Measurements from ENCODE around the gene TSLP. TPM values are rescaled to one million over a fixed set of nuclear protein-coding genes. Genes with fewer than 3 reads are reported as not detected.

The TSLP gene
- total and polyA plus RNA-seq, 2 experiments from 2014 or later = 0.30 to 0.78 TPM

DNA sequence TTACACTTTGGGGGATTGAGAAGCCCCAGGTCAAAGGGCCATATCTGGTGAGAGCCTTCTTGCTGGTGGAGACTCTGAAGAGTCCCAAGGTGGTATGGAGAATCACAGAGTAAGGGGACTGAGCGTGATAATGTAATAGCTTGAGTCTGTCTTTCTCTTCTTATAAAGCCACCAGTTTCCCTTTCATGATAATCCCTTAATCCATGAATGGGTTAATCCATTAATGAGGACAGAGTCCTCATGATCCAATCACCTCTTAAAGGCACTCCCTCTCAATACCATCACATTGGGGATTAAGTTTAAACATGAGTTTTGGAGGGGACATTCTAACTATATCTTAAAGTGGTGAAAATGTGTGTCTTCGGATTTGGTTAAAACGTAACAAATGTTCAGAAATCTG is 42.2 kb downstream of the TSLP start:
- no peaks in the 10 kb centered on the region for H3K27me3 ChIP-seq
- H3K27ac ChIP-seq = no peak overlapping the region
- DNase-seq (ENCODE audit: low read depth in 1 of 2, low spot score in 1 of 2) = no peak
- peaks cover 54% of the 10 kb centered on the region for H3K36me3 ChIP-seq
- TF ChIP-seq, protein P1, sequence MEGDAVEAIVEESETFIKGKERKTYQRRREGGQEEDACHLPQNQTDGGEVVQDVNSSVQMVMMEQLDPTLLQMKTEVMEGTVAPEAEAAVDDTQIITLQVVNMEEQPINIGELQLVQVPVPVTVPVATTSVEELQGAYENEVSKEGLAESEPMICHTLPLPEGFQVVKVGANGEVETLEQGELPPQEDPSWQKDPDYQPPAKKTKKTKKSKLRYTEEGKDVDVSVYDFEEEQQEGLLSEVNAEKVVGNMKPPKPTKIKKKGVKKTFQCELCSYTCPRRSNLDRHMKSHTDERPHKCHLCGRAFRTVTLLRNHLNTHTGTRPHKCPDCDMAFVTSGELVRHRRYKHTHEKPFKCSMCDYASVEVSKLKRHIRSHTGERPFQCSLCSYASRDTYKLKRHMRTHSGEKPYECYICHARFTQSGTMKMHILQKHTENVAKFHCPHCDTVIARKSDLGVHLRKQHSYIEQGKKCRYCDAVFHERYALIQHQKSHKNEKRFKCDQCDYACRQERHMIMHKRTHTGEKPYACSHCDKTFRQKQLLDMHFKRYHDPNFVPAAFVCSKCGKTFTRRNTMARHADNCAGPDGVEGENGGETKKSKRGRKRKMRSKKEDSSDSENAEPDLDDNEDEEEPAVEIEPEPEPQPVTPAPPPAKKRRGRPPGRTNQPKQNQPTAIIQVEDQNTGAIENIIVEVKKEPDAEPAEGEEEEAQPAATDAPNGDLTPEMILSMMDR (IDR thresholded peaks at IDR 0.05; ENCODE audit: low read depth, low read length) = no peak
- H3K9me3 ChIP-seq (ENCODE audit: low read depth) = no peaks in the 10 kb centered on the region
- no peaks in the 10 kb centered on the region for H3K4me1 ChIP-seq (ENCODE audit: low read depth)
- H3K4me3 ChIP-seq = no peak overlapping the region

DNA sequence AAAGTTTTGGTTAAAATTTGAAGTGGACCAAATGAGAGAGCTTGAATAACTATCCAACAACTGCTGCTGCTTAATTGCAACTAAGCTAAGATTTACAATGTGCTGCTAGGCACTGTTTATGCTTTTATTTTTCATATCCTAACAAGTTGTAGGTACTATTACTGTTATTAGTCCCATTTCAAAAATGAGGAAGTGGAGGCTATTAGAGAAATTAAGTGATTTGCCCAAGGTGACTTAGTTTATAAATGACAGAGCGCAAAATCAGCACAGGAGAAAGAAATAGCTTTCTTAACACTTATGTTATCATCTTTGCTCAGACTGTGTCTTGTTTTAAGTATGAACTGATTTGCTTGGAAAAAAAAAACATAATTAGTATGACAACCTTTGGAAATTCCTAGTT is 43.7 kb downstream of the TSLP start:
- Histone ChIP-seq H3K4me1 (ENCODE audit: low read depth) (no peaks in the 10 kb centered on the region), H3K4me3 (no peak overlapping the region), H3K27me3 (no peaks in the 10 kb centered on the region), H3K27ac (no peak overlapping the region), H3K9me3 (ENCODE audit: low read depth) (no peaks in the 10 kb centered on the region), H3K36me3 (peaks cover 60% of the 10 kb centered on the region)
- TF ChIP-seq, protein P1 (IDR thresholded peaks at IDR 0.05; ENCODE audit: low read depth, low read length) = no peak
- no peak for DNase-seq (ENCODE audit: low read depth in 1 of 2, low spot score in 1 of 2)

DNA sequence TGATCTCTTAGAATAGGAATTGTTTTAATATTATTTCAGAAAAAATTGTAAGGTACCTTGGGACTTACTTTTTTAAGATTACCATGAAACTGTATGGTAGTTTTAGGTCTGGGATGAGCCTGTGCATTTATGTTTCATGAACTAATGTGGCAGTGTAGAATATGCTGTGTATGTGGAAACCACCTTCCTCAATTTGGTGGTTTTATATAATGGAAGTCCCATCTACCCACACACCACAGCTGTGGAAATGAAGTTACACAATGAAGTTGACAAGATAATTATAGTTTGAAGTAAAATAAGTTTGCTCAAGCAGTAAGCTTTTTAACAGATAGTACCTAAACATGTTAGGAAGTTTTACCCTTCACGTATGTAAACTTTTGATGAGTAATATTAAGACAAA is 45.0 kb downstream of the TSLP start:
- Histone ChIP-seq H3K9me3 (ENCODE audit: low read depth) (no peaks in the 10 kb centered on the region), H3K4me3 (no peak overlapping the region), H3K36me3 (peaks cover 68% of the 10 kb centered on the region), H3K27ac (no peak overlapping the region), H3K4me1 (ENCODE audit: low read depth) (no peaks in the 10 kb centered on the region), H3K27me3 (no peaks in the 10 kb centered on the region)
- DNase-seq (ENCODE audit: low read depth in 1 of 2, low spot score in 1 of 2) = no peak
- TF ChIP-seq, protein P1 (IDR thresholded peaks at IDR 0.05; ENCODE audit: low read depth, low read length) = no peak

DNA sequence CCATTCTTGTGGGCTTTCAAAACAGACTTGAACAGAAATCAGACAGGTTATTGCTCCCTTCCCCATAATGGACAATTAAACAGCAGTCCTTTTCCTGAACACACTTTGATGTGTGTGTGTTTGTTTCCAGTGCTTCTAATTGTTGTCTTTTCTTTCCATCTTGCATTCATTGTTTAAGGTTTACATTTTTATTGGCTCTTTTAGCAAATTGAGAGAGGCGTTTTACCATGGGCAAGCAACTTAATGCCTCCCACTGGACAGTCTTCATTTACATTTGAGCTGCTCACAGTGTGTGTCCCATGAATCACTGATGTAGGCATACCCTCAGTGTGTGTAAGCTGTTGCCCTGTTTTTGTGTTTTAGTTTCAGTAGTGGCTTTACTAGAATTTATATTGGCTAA is 45.6 kb downstream of the TSLP start:
- Histone ChIP-seq H3K9me3 (ENCODE audit: low read depth) (no peaks in the 10 kb centered on the region), H3K4me1 (ENCODE audit: low read depth) (no peaks in the 10 kb centered on the region), H3K36me3 (peaks cover 68% of the 10 kb centered on the region), H3K27ac (no peak overlapping the region), H3K4me3 (no peak overlapping the region), H3K27me3 (no peaks in the 10 kb centered on the region)
- TF ChIP-seq, protein P1 (IDR thresholded peaks at IDR 0.05; ENCODE audit: low read depth, low read length) = no peak
- DNase-seq (ENCODE audit: low read depth in 1 of 2, low spot score in 1 of 2) = no peak

DNA sequence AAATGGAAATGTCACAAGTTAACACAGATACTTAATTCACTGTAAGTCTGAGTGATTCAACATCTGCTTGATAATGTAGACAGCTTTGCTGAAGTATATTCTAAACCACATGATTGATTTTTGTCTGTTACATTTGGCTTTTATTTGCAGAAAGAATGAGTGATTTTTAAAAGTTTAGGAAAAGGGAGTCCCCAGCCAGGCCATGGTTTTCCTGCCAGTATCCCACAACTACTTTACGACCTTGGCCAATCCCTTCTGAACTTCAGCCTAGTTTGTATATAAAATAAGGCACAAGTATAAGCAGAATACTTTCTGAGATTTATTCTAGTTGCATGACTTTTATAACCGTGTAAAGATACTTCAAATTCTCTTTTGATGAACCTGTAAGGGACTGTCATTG is 47.7 kb downstream of the TSLP start:
- Histone ChIP-seq H3K36me3 (peaks cover 65% of the 10 kb centered on the region), H3K4me1 (ENCODE audit: low read depth) (no peaks in the 10 kb centered on the region), H3K4me3 (no peak overlapping the region), H3K9me3 (ENCODE audit: low read depth) (no peaks in the 10 kb centered on the region), H3K27me3 (no peaks in the 10 kb centered on the region), H3K27ac (no peak overlapping the region)
- TF ChIP-seq, protein P1 (IDR thresholded peaks at IDR 0.05; ENCODE audit: low read depth, low read length) = no peak
- no peak for DNase-seq (ENCODE audit: low read depth in 1 of 2, low spot score in 1 of 2)

DNA sequence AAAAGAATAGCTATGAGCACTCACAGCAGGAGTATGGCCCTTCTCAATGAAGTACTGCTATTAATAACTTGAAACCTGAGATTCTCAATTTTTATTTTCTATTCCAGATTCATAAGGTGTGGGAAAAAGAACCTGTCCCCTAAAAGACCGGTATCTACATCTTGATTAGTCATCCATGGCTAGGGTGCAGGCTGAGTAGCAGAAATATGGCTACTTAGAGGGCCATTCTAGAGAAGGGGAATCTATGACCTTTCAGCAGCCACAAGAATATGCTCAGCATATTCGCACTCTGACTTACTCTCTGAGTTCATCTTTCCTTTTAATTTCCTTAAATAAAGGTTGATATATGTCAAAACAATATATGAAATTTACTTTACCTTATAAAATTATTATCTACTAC is 48.3 kb downstream of the TSLP start:
- no peaks in the 10 kb centered on the region for H3K4me1 ChIP-seq (ENCODE audit: low read depth)
- DNase-seq (ENCODE audit: low read depth in 1 of 2, low spot score in 1 of 2) = no peak
- peaks cover 67% of the 10 kb centered on the region for H3K36me3 ChIP-seq
- TF ChIP-seq, protein P1 (IDR thresholded peaks at IDR 0.05; ENCODE audit: low read depth, low read length) = no peak
- H3K27ac ChIP-seq = no peak overlapping the region
- no peaks in the 10 kb centered on the region for H3K27me3 ChIP-seq
- H3K4me3 ChIP-seq = no peak overlapping the region
- H3K9me3 ChIP-seq (ENCODE audit: low read depth) = no peaks in the 10 kb centered on the region
